K562 (cell line): Measurements from ENCODE around the gene MED15. TPM values are rescaled to one million over a fixed set of nuclear protein-coding genes. Genes with fewer than 3 reads are reported as not detected.

Source experiments
- ATAC-seq: fragments of 200-7000 bp; cut with Tn5 transposase; 3 replicates; pipeline ENCODE4 v1.9.1; 2020; ENCODE audit warnings: moderate library complexity
- BruUV-seq: library from RNA; stranded (reverse); fragments of 400-500 nt; replicated peaks from 2 replicates; lab custom pipeline; 2021; lab: Mats Ljungman, UMichigan
- CTCF ChIA-PET: fragments of 300-600 bp; formaldehyde crosslinking; extraction: SDS; loops from one replicate; lab custom pipeline; 2021; ENCODE audit warnings: low intra/inter-chr PET ratio; lab: Yijun Ruan, JAX
- POLR2A ChIA-PET: fragments of 300-600, 350-650 bp; sonication (Branson Sonifier 250); formaldehyde crosslinking; extraction: SDS; loops from one replicate; lab custom pipeline; 2021; ENCODE audit warnings: antibody characterized with exemption, inconsistent platforms; lab: Yijun Ruan, JAX
- DNase-seq, 4 experiments: peaks; one replicate each; pipeline versions ENCODE4 v3.0.0 to v3.0.0-alpha.2; 2011 to 2018; ENCODE audit warnings: low spot score in 3 of 4, mixed read lengths in 3 of 4; ENCODE audit errors: extremely low read depth in 1 of 4
- FAIRE-seq: peaks from 2 replicates; lab custom pipeline; 2011; peaks lifted over from hg19 to GRCh38; lab: Jason Lieb, UNC
- H2AFZ ChIP-seq: 2 replicates; pipeline ENCODE4 v1.6.0; 2011; ENCODE audit warnings: low read depth, low read length, control low read depth, inconsistent platforms
- H3K27ac ChIP-seq: fragments of 200-600 bp; 3 replicates; pipeline ENCODE4 v1.8.0; 2011; ENCODE audit warnings: low read depth, mild to moderate bottlenecking, control low read depth, inconsistent platforms, low read length, moderate library complexity, mixed read lengths; ENCODE audit errors: extremely low read depth
- H3K27me3 ChIP-seq, 2 experiments: fragments of 300-600 bp in 1 of 2; 2 replicates in 1 of 2; 3 replicates in 1 of 2; pipeline versions ENCODE4 v1.6.0 to v1.8.0; 2011; ENCODE audit warnings: inconsistent platforms in 2 of 2, low read length in 2 of 2, mild to moderate bottlenecking in 1 of 2, mixed read lengths in 1 of 2, moderate library complexity in 1 of 2; ENCODE audit not compliant: control insufficient read depth in 2 of 2, insufficient read depth in 2 of 2
- H3K36me3 ChIP-seq: fragments of 300-600 bp; 3 replicates; pipeline ENCODE4 v1.8.0; 2011; ENCODE audit warnings: mild to moderate bottlenecking, low read length, inconsistent platforms; ENCODE audit not compliant: control insufficient read depth, insufficient read depth
- H3K4me1 ChIP-seq, 2 experiments: fragments of 200-600 bp in 1 of 2; replicated peaks in 1 of 2; 2 replicates in 1 of 2; 3 replicates in 1 of 2; pipeline versions ENCODE4 v1.5.1 to v1.8.0; 2011; ENCODE audit warnings: inconsistent platforms in 2 of 2, low read length in 2 of 2, mild to moderate bottlenecking in 1 of 2, mixed read lengths in 1 of 2, moderate library complexity in 1 of 2; ENCODE audit not compliant: control insufficient read depth in 2 of 2, insufficient read depth in 2 of 2
- H3K4me2 ChIP-seq: 2 replicates; pipeline ENCODE4 v1.6.1; 2011; ENCODE audit warnings: low read length, control low read depth, inconsistent platforms, mixed read lengths; ENCODE audit not compliant: insufficient read depth
- H3K4me3 ChIP-seq: fragments of 200-600 bp; sonication (generic), shearing (Covaris generic); 2 replicates; pipeline ENCODE4 v1.5.1; 2016; ENCODE audit warnings: control low read depth, inconsistent platforms
- H3K79me2 ChIP-seq: fragments of 200-600 bp; 3 replicates; pipeline ENCODE4 v1.8.0; 2011; ENCODE audit warnings: low read length, inconsistent platforms; ENCODE audit not compliant: control insufficient read depth, insufficient read depth
- H3K9ac ChIP-seq, 2 experiments: 2 replicates each; pipeline versions ENCODE4 v1.6.0 to v1.6.1; 2011; ENCODE audit warnings: low read depth in 2 of 2, low read length in 2 of 2, control low read depth in 1 of 2, inconsistent platforms in 1 of 2, mild to moderate bottlenecking in 1 of 2, mixed read lengths in 1 of 2; ENCODE audit not compliant: insufficient read depth in 1 of 2
- H3K9me1 ChIP-seq: one replicate; pipeline ENCODE4 v1.6.0; 2011; ENCODE audit warnings: inconsistent platforms, mild to moderate bottlenecking, low read length, moderate library complexity; ENCODE audit not compliant: control insufficient read depth, insufficient read depth
- H3K9me3 ChIP-seq: replicated peaks from 2 replicates; pipeline ENCODE4 v1.5.1; 2011; ENCODE audit warnings: low read depth, low read length, inconsistent platforms; ENCODE audit not compliant: control insufficient read depth, insufficient read depth
- H4K20me1 ChIP-seq: replicated peaks from 2 replicates; pipeline ENCODE4 v1.6.1; 2011; ENCODE audit warnings: low read length, inconsistent platforms, mixed read lengths; ENCODE audit not compliant: control insufficient read depth, insufficient read depth
- ATF1 ChIP-seq, 2 experiments: fragments of 450-650 bp in 1 of 2; IDR thresholded peaks; 2 replicates each; pipeline ENCODE4 v1.6.1; 2016; ENCODE audit warnings: missing compliant biosample characterization in 1 of 2, missing genetic modification characterization in 1 of 2
- BRCA1 ChIP-seq, 2 experiments: fragments of 450-650 bp in 1 of 2; sonication (generic) in 1 of 2; formaldehyde crosslinking in 1 of 2; IDR thresholded peaks; 2 replicates each; pipeline versions ENCODE4 v1.5.0 to v1.6.1; 2017 to 2020; ENCODE audit warnings: mild to moderate bottlenecking in 1 of 2, missing genetic modification reagents in 1 of 2
- EZH2 ChIP-seq: IDR thresholded peaks from 2 replicates; pipeline ENCODE4 v1.6.1; 2012; ENCODE audit warnings: low read depth, mild to moderate bottlenecking, inconsistent platforms, low read length, borderline replicate concordance
- IFI16 ChIP-seq: fragments of 250-450 bp; sonication (Bioruptor Pico); IDR thresholded peaks from 2 replicates; pipeline ENCODE4 v2.1.2; 2022; ENCODE audit warnings: mild to moderate bottlenecking, inconsistent platforms
- JUND ChIP-seq, 2 experiments: IDR thresholded peaks; 2 replicates in 1 of 2; 3 replicates in 1 of 2; pipeline ENCODE4 v1.6.1; 2011; ENCODE audit warnings: borderline replicate concordance in 2 of 2, low read depth in 2 of 2, low read length in 2 of 2, improper control_type of control experiment in 1 of 2, missing biosample characterization in 1 of 2, missing genetic modification characterization in 1 of 2, missing genetic modification reagents in 1 of 2
- L3MBTL2 ChIP-seq: fragments of 450-650 bp; IDR thresholded peaks from 2 replicates; pipeline ENCODE4 v1.6.1; 2016; ENCODE audit warnings: mild to moderate bottlenecking, moderate library complexity
- NFE2L1 ChIP-seq: fragments of 450-650 bp; IDR thresholded peaks from 2 replicates; pipeline ENCODE4 v1.6.1; 2016; ENCODE audit warnings: missing genetic modification characterization, low read depth, mild to moderate bottlenecking, missing compliant biosample characterization, moderate library complexity, borderline replicate concordance
- NFYB ChIP-seq: IDR thresholded peaks from 2 replicates; pipeline ENCODE4 v1.6.1; 2011; ENCODE audit warnings: mild to moderate bottlenecking, moderate library complexity; ENCODE audit not compliant: insufficient read length; ENCODE audit errors: extremely low read depth
- SRF ChIP-seq, 2 experiments: fragments of 250-450, 450-650 bp in 1 of 2; sonication (Bioruptor Pico) in 1 of 2; sonication (generic) in 1 of 2; formaldehyde crosslinking; IDR thresholded peaks; 2 replicates each; pipeline versions ENCODE4 v1.5.0 to v1.5.1; 2020 to 2022; ENCODE audit warnings: mild to moderate bottlenecking in 1 of 2, missing genetic modification reagents in 1 of 2
- SRSF1 ChIP-seq: fragments of 200-400 bp; formaldehyde crosslinking; IDR thresholded peaks from 2 replicates; pipeline ENCODE4 v1.6.1; 2017; ENCODE audit warnings: mild to moderate bottlenecking, low read depth, low read length, moderate library complexity
- TBL1XR1 ChIP-seq, 2 experiments: IDR thresholded peaks; 2 replicates each; pipeline ENCODE4 v1.6.1; 2012; ENCODE audit warnings: improper control_type of control experiment in 2 of 2, low read length in 2 of 2, mild to moderate bottlenecking in 1 of 2
- ZC3H4 ChIP-seq: sonication (generic); formaldehyde crosslinking; IDR thresholded peaks from 2 replicates; pipeline ENCODE4 v1.9.0; 2021; ENCODE audit warnings: missing genetic modification reagents, borderline replicate concordance
- ZNF174 ChIP-seq: fragments of 250-450 bp; sonication (Bioruptor Pico); IDR thresholded peaks from 2 replicates; pipeline ENCODE4 v1.4.0; 2020; ENCODE audit warnings: mild to moderate bottlenecking
- ZNF184 ChIP-seq: sonication (generic); formaldehyde crosslinking; IDR thresholded peaks from 2 replicates; pipeline ENCODE4 v1.5.0; 2020; ENCODE audit warnings: missing genetic modification reagents
- WGBS: fragments of 100-300 bp; shearing (Covaris generic); methylation state at CpG from one replicate; pipeline ENCODE4 v1.1.6; 2016; ENCODE audit warnings: low coverage, mixed read lengths; ENCODE audit not compliant: insufficient coverage; ENCODE audit errors: missing lambda C conversion rate; 5-methylcytosine and 5-hydroxymethylcytosine counted together
- in situ Hi-C: fragments of 300-500 bp; cut with MboI; formaldehyde crosslinking; loops from 4 replicates; pipeline ENCODE4 v1.15.0; 2018; ENCODE audit warnings: inconsistent platforms, mixed read lengths
- intact Hi-C: fragments of 100-400 bp; cut with micrococcal nuclease; formaldehyde crosslinking; loops from 2 replicates; pipeline ENCODE4 v1.14.2; 2022
- polyA plus RNA-seq, 8 experiments: library from polyadenylated mRNA; depleted of rRNA in 4 of 8; stranded (reverse) in 5 of 8; unstranded in 3 of 8; fragments of >200 nt; fragmentation: Nextera tagmentation in 2 of 8; fragmentation: Illumina TruSeq in 1 of 8; extraction: Ambion mirVana in 2 of 8; extraction: Trizol in 1 of 8; gene quantifications; 2 replicates each; pipeline versions ENCODE4 v1.2.1 to v1.2.3, GENCODE V29; 2011 to 2014; ENCODE audit warnings: inconsistent platforms in 1 of 8, missing spikeins in 1 of 8
- total RNA-seq, 7 experiments: library from RNA; depleted of rRNA in 6 of 7; stranded (reverse); fragments of >200 nt in 6 of 7; fragmentation: Illumina TruSeq in 2 of 7; extraction: Trizol in 2 of 7; gene quantifications; 2 replicates each; pipeline versions ENCODE4 v1.2.1 to v1.2.3, GENCODE V29; 2011 to 2021; ENCODE audit warnings: low replicate concordance in 1 of 7
- TF ChIP-seq, protein P1 (sequence below): fragments of 450-650 bp; conservative IDR thresholded peaks from 2 replicates; pipeline ENCODE4 v1.6.1; 2016; ENCODE audit warnings: missing genetic modification characterization, low read depth, mild to moderate bottlenecking, control low read depth, missing compliant biosample characterization
- TF ChIP-seq, protein P2 (sequence below): sonication (generic); formaldehyde crosslinking; IDR thresholded peaks from 2 replicates; pipeline ENCODE4 v1.8.1; 2023; ENCODE audit warnings: mild to moderate bottlenecking, missing genetic modification reagents

Gene MED15
- total and polyA plus RNA-seq, 9 of the 15 experiments (the other 6 are each of a cell fraction or from before 2014, with no cell fraction given): 4.0 to 271 (median 60.1) TPM

DNA sequence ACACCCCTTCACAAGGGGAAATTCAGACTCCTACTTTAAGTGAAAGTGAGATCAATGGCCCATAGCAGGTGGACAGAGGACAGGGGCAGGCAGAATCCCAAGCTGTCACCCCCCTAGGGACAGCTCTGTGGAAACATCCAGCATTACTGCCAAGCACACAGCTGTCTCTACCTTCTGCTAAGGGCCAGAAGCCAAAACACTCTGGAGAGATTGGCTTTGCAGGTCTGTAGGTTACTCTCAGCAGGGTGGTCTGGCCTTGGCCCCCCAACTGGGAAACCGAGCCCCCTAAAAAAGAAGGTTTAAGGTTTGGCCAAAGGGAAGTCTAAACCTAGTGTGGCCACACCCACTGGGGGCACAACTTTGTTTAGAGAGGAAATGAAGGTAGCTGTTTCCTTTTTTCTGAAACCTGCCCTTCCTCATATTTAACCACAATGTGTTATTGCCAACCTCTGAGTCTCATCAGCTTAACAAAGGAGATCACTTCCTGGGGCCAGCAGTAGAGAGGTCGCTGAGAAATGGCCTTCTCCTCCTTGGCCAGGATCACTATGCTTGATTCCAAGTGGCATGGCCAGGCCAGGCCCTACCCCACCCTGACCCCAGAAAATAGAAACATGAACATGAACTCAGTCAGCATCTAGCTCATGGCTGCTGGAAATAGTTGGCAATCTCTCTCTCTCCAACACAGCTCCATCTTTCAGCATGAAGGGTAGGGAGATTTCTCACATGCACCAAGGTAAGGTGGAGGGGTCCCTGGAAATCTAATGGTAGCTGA, 43.9 kb upstream of the MED15 start (continued):
- TF ChIP-seq TBL1XR1 (IDR thresholded peaks at IDR 0.05; ENCODE audit: low read length in 2 of 2) (no peak), EZH2 (0 out of 2 replicates have a peak, but pooled peaks have one; percentile 80), ATF1 (CRISPR knock-in tag; IDR thresholded peaks at IDR 0.05) (no peak; the same call in 1 of the 2 replicates), ATF1 (tag; IDR thresholded peaks at IDR 0.05) (no peak), L3MBTL2 (no peak)
- TF ChIP-seq, all 486 proteins: peak for 17

GRCh38 chr22:20464096-20464614, 43.3 kb upstream of the MED15 start:
- BruUV-seq: no TSS peak
- Histone ChIP-seq H3K4me2 (no peak overlapping the region), H3K4me1 (peaks cover 3 to 9% of the 10 kb centered on the region in 2 experiments; a peak in 4 of 5 replicates), H3K79me2 (no peaks in the 10 kb centered on the region), H4K20me1 (peaks cover 20% of the 10 kb centered on the region), H3K9me3 (no peaks in the 10 kb centered on the region), H3K27me3 (peaks cover 15 to 25% of the 10 kb centered on the region in 2 experiments; a peak in 4 of 5 replicates), H3K9me1 (no peaks in the 10 kb centered on the region), H3K27ac (no peak overlapping the region), H2AFZ (no peak overlapping the region), H3K9ac (no peak overlapping the region), H3K4me3 (no peak overlapping the region), H3K36me3 (no peaks in the 10 kb centered on the region)
- CTCF ChIA-PET: interaction anchor here (1.4 kb wide), 1 partner anchor 10 kb away, joined by 3 read pairs; no protein-coding TSS in a partner anchor
- POLR2A ChIA-PET: interaction anchor here (0.6 to 3.7 kb wide), 13 partner anchors 9 to 865 kb away, joined by 3 to 22 read pairs (median 4); partner anchors contain the start of gene MED15
- no peak for ATAC-seq
- intact Hi-C loops: no loop called here
- DNase-seq: no peak
- in situ Hi-C loops: no loop called here
- WGBS: 39% methylated on average over 11 of the region's 11 CpGs
- FAIRE-seq: no peak
- TF ChIP-seq ZNF184: no peak
- TF ChIP-seq, protein P1, sequence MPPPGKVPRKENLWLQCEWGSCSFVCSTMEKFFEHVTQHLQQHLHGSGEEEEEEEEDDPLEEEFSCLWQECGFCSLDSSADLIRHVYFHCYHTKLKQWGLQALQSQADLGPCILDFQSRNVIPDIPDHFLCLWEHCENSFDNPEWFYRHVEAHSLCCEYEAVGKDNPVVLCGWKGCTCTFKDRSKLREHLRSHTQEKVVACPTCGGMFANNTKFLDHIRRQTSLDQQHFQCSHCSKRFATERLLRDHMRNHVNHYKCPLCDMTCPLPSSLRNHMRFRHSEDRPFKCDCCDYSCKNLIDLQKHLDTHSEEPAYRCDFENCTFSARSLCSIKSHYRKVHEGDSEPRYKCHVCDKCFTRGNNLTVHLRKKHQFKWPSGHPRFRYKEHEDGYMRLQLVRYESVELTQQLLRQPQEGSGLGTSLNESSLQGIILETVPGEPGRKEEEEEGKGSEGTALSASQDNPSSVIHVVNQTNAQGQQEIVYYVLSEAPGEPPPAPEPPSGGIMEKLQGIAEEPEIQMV (tag): no peak
- no peak for TF ChIP-seq BRCA1 (IDR thresholded peaks at IDR 0.05)
- TF ChIP-seq BRCA1 (CRISPR knock-in tag; IDR thresholded peaks at IDR 0.05): peak; percentile 95
- no peak for TF ChIP-seq JUND (IDR thresholded peaks at IDR 0.05; ENCODE audit: borderline replicate concordance, low read depth, low read length)
- TF ChIP-seq JUND (tag; IDR thresholded peaks at IDR 0.05; ENCODE audit: borderline replicate concordance, low read depth, low read length): no peak
- TF ChIP-seq SRF (CRISPR knock-in tag; IDR thresholded peaks at IDR 0.05): no peak
- TF ChIP-seq, protein P2, sequence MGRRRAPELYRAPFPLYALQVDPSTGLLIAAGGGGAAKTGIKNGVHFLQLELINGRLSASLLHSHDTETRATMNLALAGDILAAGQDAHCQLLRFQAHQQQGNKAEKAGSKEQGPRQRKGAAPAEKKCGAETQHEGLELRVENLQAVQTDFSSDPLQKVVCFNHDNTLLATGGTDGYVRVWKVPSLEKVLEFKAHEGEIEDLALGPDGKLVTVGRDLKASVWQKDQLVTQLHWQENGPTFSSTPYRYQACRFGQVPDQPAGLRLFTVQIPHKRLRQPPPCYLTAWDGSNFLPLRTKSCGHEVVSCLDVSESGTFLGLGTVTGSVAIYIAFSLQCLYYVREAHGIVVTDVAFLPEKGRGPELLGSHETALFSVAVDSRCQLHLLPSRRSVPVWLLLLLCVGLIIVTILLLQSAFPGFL (CRISPR knock-in tag): no peak
- no peak for TF ChIP-seq NFE2L1 (tag)
- TF ChIP-seq ZC3H4 (CRISPR knock-in tag): peak; percentile 90
- TF ChIP-seq NFYB: no peak
- no peak for TF ChIP-seq ZNF174 (CRISPR knock-in tag)
- no peak for TF ChIP-seq IFI16 (CRISPR knock-in tag)
- no peak for TF ChIP-seq SRSF1
